Measurements from ENCODE around the gene EIF6. TPM values are rescaled to one million over a fixed set of nuclear protein-coding genes. Genes with fewer than 3 reads are reported as not detected.

Gene EIF6
- total and polyA plus RNA-seq, 4 donors = 61.0 to 147 (median 77.9) TPM

GRCh38 chr20:35248641-35249475, 35.7 kb downstream of the EIF6 start:
- Histone ChIP-seq H3K4me1 (ENCODE audit: control insufficient read depth in 1 of 2, insufficient read depth in 2 of 2, low read length in 2 of 2) (no peaks in the 10 kb centered on the region), H3K27ac (ENCODE audit: low read depth in 1 of 2, low read length in 2 of 2) (no peak overlapping the region), H3K4me3 (ENCODE audit: low read length in 2 of 2) (no peak overlapping the region), H3K9me3 (ENCODE audit: control insufficient read depth, low read length) (no peaks in the 10 kb centered on the region), H3K27me3 (ENCODE audit: control insufficient read depth in 1 of 2, insufficient read depth in 2 of 2, low read length in 1 of 2) (no peaks in the 10 kb centered on the region), H3K36me3 (ENCODE audit: control insufficient read depth in 1 of 2, insufficient read depth in 2 of 2, low read length in 1 of 2) (peaks cover 0 to 1% of the 10 kb centered on the region in 2 donors)
- intact Hi-C loops (cut with DNase I) = no loop called here
- ATAC-seq (ENCODE audit: low FRiP score) = no peak
- no peak for DNase-seq
- WGBS, 2 donors = 76 to 84% methylated on average over 9 of the region's 9 CpGs

- Histone ChIP-seq H3K4me3 (ENCODE audit: low read length in 2 of 2) (no peak overlapping the region), H3K4me1 (ENCODE audit: control insufficient read depth in 1 of 2, insufficient read depth in 2 of 2, low read length in 2 of 2) (no peaks in the 10 kb centered on the region), H3K27me3 (ENCODE audit: control insufficient read depth in 1 of 2, insufficient read depth in 2 of 2, low read length in 1 of 2) (no peaks in the 10 kb centered on the region), H3K36me3 (ENCODE audit: control insufficient read depth in 1 of 2, insufficient read depth in 2 of 2, low read length in 1 of 2) (peaks cover 0 to 1% of the 10 kb centered on the region in 2 donors), H3K27ac (ENCODE audit: low read depth in 1 of 2, low read length in 2 of 2) (no peak overlapping the region), H3K9me3 (ENCODE audit: control insufficient read depth, low read length) (no peaks in the 10 kb centered on the region)
- WGBS, 2 donors = 91 to 92% methylated on average over 12 of the region's 12 CpGs
- intact Hi-C loops (cut with DNase I) = no loop called here
- DNase-seq (no peak), ATAC-seq (ENCODE audit: low FRiP score) (no peak)
Measured at GRCh38 chr20:35246723-35247122, 37.8 kb downstream of the EIF6 start.

GRCh38 chr20:35243986-35244385, 40.6 kb downstream of the EIF6 start:
- DNase-seq (no peak), ATAC-seq (ENCODE audit: low FRiP score) (no peak)
- Histone ChIP-seq H3K27me3 (ENCODE audit: control insufficient read depth in 1 of 2, insufficient read depth in 2 of 2, low read length in 1 of 2) (no peaks in the 10 kb centered on the region), H3K4me1 (ENCODE audit: control insufficient read depth in 1 of 2, insufficient read depth in 2 of 2, low read length in 2 of 2) (no peaks in the 10 kb centered on the region), H3K9me3 (ENCODE audit: control insufficient read depth, low read length) (no peaks in the 10 kb centered on the region), H3K36me3 (ENCODE audit: control insufficient read depth in 1 of 2, insufficient read depth in 2 of 2, low read length in 1 of 2) (peaks cover 0 to 1% of the 10 kb centered on the region in 2 donors), H3K27ac (ENCODE audit: low read depth in 1 of 2, low read length in 2 of 2) (no peak overlapping the region), H3K4me3 (ENCODE audit: low read length in 2 of 2) (no peak overlapping the region)
- intact Hi-C loops (cut with DNase I) = no loop called here
- WGBS, 2 donors = 71 to 76% methylated on average over 2 of the region's 2 CpGs

GRCh38 chr20:35243317-35243716, 41.3 kb downstream of the EIF6 start:
- intact Hi-C loops (cut with DNase I) = no loop called here
- no peak for DNase-seq
- no peaks in the 10 kb centered on the region for H3K27me3 ChIP-seq (ENCODE audit: control insufficient read depth in 1 of 2, insufficient read depth in 2 of 2, low read length in 1 of 2)
- H3K4me1 ChIP-seq (ENCODE audit: control insufficient read depth in 1 of 2, insufficient read depth in 2 of 2, low read length in 2 of 2) = no peaks in the 10 kb centered on the region
- no peaks in the 10 kb centered on the region for H3K9me3 ChIP-seq (ENCODE audit: control insufficient read depth, low read length)
- WGBS, 2 donors = 68 to 74% methylated on average over 2 of the region's 2 CpGs
- no peak overlapping the region for H3K4me3 ChIP-seq (ENCODE audit: low read length in 2 of 2)
- no peak overlapping the region for H3K27ac ChIP-seq (ENCODE audit: low read depth in 1 of 2, low read length in 2 of 2)
- H3K36me3 ChIP-seq (ENCODE audit: control insufficient read depth in 1 of 2, insufficient read depth in 2 of 2, low read length in 1 of 2) = peaks cover 0 to 1% of the 10 kb centered on the region in 2 donors
- no peak for ATAC-seq (ENCODE audit: low FRiP score)

GRCh38 chr20:35240811-35241293, 43.7 kb downstream of the EIF6 start:
- Histone ChIP-seq H3K36me3 (ENCODE audit: control insufficient read depth in 1 of 2, insufficient read depth in 2 of 2, low read length in 1 of 2) (no peaks in the 10 kb centered on the region), H3K9me3 (ENCODE audit: control insufficient read depth, low read length) (no peaks in the 10 kb centered on the region), H3K27ac (ENCODE audit: low read depth in 1 of 2, low read length in 2 of 2) (no peak overlapping the region), H3K4me3 (ENCODE audit: low read length in 2 of 2) (no peak overlapping the region), H3K4me1 (ENCODE audit: control insufficient read depth in 1 of 2, insufficient read depth in 2 of 2, low read length in 2 of 2) (no peaks in the 10 kb centered on the region), H3K27me3 (ENCODE audit: control insufficient read depth in 1 of 2, insufficient read depth in 2 of 2, low read length in 1 of 2) (no peaks in the 10 kb centered on the region)
- DNase-seq = no peak
- 88 to 96% methylated on average over 2 of the region's 2 CpGs for WGBS, 2 donors
- intact Hi-C loops (cut with DNase I) = no loop called here
- ATAC-seq (ENCODE audit: low FRiP score) = no peak

- intact Hi-C loops (cut with DNase I) = no loop called here
- H3K36me3 ChIP-seq (ENCODE audit: control insufficient read depth in 1 of 2, insufficient read depth in 2 of 2, low read length in 1 of 2) = no peaks in the 10 kb centered on the region
- no peaks in the 10 kb centered on the region for H3K9me3 ChIP-seq (ENCODE audit: control insufficient read depth, low read length)
- no peaks in the 10 kb centered on the region for H3K27me3 ChIP-seq (ENCODE audit: control insufficient read depth in 1 of 2, insufficient read depth in 2 of 2, low read length in 1 of 2)
- 74 to 81% methylated on average over 5 of the region's 5 CpGs for WGBS, 2 donors
- H3K27ac ChIP-seq (ENCODE audit: low read depth in 1 of 2, low read length in 2 of 2) = no peak overlapping the region
- ATAC-seq (ENCODE audit: low FRiP score) (no peak), DNase-seq (no peak)
- H3K4me1 ChIP-seq (ENCODE audit: control insufficient read depth in 1 of 2, insufficient read depth in 2 of 2, low read length in 2 of 2) = no peaks in the 10 kb centered on the region
- H3K4me3 ChIP-seq (ENCODE audit: low read length in 2 of 2) = no peak overlapping the region
Measured at GRCh38 chr20:35240083-35240810, 44.3 kb downstream of the EIF6 start.

GRCh38 chr20:35238735-35239134, 45.8 kb downstream of the EIF6 start:
- intact Hi-C loops (cut with DNase I) = no loop called here
- Histone ChIP-seq H3K9me3 (ENCODE audit: control insufficient read depth, low read length) (no peaks in the 10 kb centered on the region), H3K4me3 (ENCODE audit: low read length in 2 of 2) (no peak overlapping the region), H3K36me3 (ENCODE audit: control insufficient read depth in 1 of 2, insufficient read depth in 2 of 2, low read length in 1 of 2) (no peaks in the 10 kb centered on the region), H3K4me1 (ENCODE audit: control insufficient read depth in 1 of 2, insufficient read depth in 2 of 2, low read length in 2 of 2) (no peaks in the 10 kb centered on the region), H3K27ac (ENCODE audit: low read depth in 1 of 2, low read length in 2 of 2) (no peak overlapping the region), H3K27me3 (ENCODE audit: control insufficient read depth in 1 of 2, insufficient read depth in 2 of 2, low read length in 1 of 2) (no peaks in the 10 kb centered on the region)
- 91% methylated on average over 5 of the region's 5 CpGs for WGBS, 2 donors
- no peak for DNase-seq
- no peak for ATAC-seq (ENCODE audit: low FRiP score)

- Histone ChIP-seq H3K27me3 (ENCODE audit: control insufficient read depth in 1 of 2, insufficient read depth in 2 of 2, low read length in 1 of 2) (no peaks in the 10 kb centered on the region), H3K4me1 (ENCODE audit: control insufficient read depth in 1 of 2, insufficient read depth in 2 of 2, low read length in 2 of 2) (no peaks in the 10 kb centered on the region), H3K27ac (ENCODE audit: low read depth in 1 of 2, low read length in 2 of 2) (no peak overlapping the region), H3K9me3 (ENCODE audit: control insufficient read depth, low read length) (no peaks in the 10 kb centered on the region), H3K36me3 (ENCODE audit: control insufficient read depth in 1 of 2, insufficient read depth in 2 of 2, low read length in 1 of 2) (no peaks in the 10 kb centered on the region), H3K4me3 (ENCODE audit: low read length in 2 of 2) (no peak overlapping the region)
- DNase-seq = no peak
- intact Hi-C loops (cut with DNase I) = no loop called here
- ATAC-seq (ENCODE audit: low FRiP score) = no peak
- 93 to 96% methylated on average over 4 of the region's 4 CpGs for WGBS, 2 donors
Measured at GRCh38 chr20:35238170-35238569, 46.4 kb downstream of the EIF6 start.

GRCh38 chr20:35237486-35237885, 47.1 kb downstream of the EIF6 start:
- DNase-seq (no peak), ATAC-seq (ENCODE audit: low FRiP score) (no peak)
- Histone ChIP-seq H3K36me3 (ENCODE audit: control insufficient read depth in 1 of 2, insufficient read depth in 2 of 2, low read length in 1 of 2) (no peaks in the 10 kb centered on the region), H3K4me1 (ENCODE audit: control insufficient read depth in 1 of 2, insufficient read depth in 2 of 2, low read length in 2 of 2) (no peaks in the 10 kb centered on the region), H3K27ac (ENCODE audit: low read depth in 1 of 2, low read length in 2 of 2) (no peak overlapping the region), H3K9me3 (ENCODE audit: control insufficient read depth, low read length) (no peaks in the 10 kb centered on the region), H3K4me3 (ENCODE audit: low read length in 2 of 2) (no peak overlapping the region), H3K27me3 (ENCODE audit: control insufficient read depth in 1 of 2, insufficient read depth in 2 of 2, low read length in 1 of 2) (no peaks in the 10 kb centered on the region)
- intact Hi-C loops (cut with DNase I) = no loop called here

All from aorta (tissue), 5 donors.